ENCODE data around the gene ZNF678.

DNA sequence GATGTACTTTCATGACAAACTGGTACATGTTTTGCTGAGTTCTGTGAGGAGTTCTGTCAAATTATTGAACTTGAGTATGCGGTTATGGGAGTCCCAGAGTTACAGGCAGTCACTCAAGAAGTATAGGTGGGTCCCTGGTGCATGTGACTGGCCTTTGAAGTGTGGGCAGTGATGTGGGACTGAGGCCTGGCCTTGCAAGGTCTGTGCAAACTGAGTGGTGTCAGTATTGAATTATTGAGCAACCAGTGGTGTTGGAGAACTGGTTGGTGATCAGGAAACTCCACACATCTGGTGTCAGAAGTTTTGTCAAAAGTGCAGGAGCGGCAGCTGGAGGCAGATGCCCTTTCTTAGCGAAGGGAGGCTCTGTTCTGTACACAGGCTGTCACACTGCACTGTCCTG is 5.2 kb downstream of the ZNF678 start:
- no peak for TF ChIP-seq CTCF (conservative IDR thresholded peaks at IDR 0.05)
- no peak for TF ChIP-seq EZH2 (IDR thresholded peaks at IDR 0.05; ENCODE audit: low read depth)

Measured in PC-9 (cell line).